ENCODE data around the gene PPP1R13B.
"Not testable (repeated sequence)": the region's sequence is repeated elsewhere in the genome, so short reads cannot be mapped to it uniquely, and the experiment has no call there.

Gene PPP1R13B

GRCh38 chr14:103847451-103848174, at the start of gene PPP1R13B:
Gene PPP1R13B, minus strand, starts transcription at chr14:103847575. Its CDS starts 268 bp downstream, at chr14:103847307.
- no peaks in the 10 kb centered on the region for H3K9me3 ChIP-seq (ENCODE audit: control insufficient read depth, insufficient read depth, low read length)
- DNase-seq (ENCODE audit: low read depth, low spot score): no peak
- peaks cover 7% of the 10 kb centered on the region for H3K27me3 ChIP-seq (ENCODE audit: control insufficient read depth, insufficient read depth, low read length)
- WGBS (ENCODE audit: insufficient coverage, insufficient read length): no CpG with 5 or more reads among the region's 104 CpGs
- H3K36me3 ChIP-seq (ENCODE audit: control insufficient read depth, insufficient read depth, low read length): no peaks in the 10 kb centered on the region
- H3K27ac ChIP-seq (ENCODE audit: low read length): no peak within 1 kb of the TSS
- no peaks in the 10 kb centered on the region for H3K4me1 ChIP-seq (ENCODE audit: control insufficient read depth, insufficient read depth, low read length)
- peak within 1 kb of the TSS; percentile 96 for H3K4me3 ChIP-seq (ENCODE audit: low read length)

DNA sequence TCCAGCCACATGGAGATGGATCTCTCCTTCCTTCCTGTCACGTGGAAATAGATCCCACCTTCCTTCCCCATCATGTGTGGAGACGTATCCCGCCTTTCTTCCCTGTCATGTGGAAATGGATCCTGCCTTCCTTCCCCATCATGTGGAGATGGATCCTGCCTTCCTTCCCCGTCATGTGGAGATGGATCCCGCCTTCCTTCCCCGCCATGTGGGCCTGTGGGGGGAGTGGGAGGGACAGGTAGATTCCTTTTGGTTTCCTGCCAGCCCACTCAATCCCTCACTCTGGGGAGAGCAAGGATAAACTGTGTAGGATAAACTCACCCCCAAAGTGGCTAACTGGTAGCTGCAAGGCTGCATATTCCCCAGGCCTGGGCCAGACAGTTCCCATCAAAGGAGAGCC, 49.2 kb upstream of the PPP1R13B start:
- no peaks in the 10 kb centered on the region for H3K4me1 ChIP-seq (ENCODE audit: control insufficient read depth, insufficient read depth, low read length)
- DNase-seq (ENCODE audit: low read depth, low spot score): no peak
- no peaks in the 10 kb centered on the region for H3K27me3 ChIP-seq (ENCODE audit: control insufficient read depth, insufficient read depth, low read length)
- no peaks in the 10 kb centered on the region for H3K9me3 ChIP-seq (ENCODE audit: control insufficient read depth, insufficient read depth, low read length)
- H3K27ac ChIP-seq (ENCODE audit: low read length): no peak overlapping the region
- WGBS (ENCODE audit: insufficient coverage, insufficient read length): no CpG with 5 or more reads among the region's 6 CpGs
- H3K4me3 ChIP-seq (ENCODE audit: low read length): no peak overlapping the region
- H3K36me3 ChIP-seq (ENCODE audit: control insufficient read depth, insufficient read depth, low read length): no peaks in the 10 kb centered on the region

- no CpG with 5 or more reads among the region's 7 CpGs for WGBS (ENCODE audit: insufficient coverage, insufficient read length)
- no peaks in the 10 kb centered on the region for H3K36me3 ChIP-seq (ENCODE audit: control insufficient read depth, insufficient read depth, low read length)
- H3K4me3 ChIP-seq (ENCODE audit: low read length): no peak overlapping the region
- H3K27me3 ChIP-seq (ENCODE audit: control insufficient read depth, insufficient read depth, low read length): no peaks in the 10 kb centered on the region
- H3K27ac ChIP-seq (ENCODE audit: low read length): no peak overlapping the region
- H3K4me1 ChIP-seq (ENCODE audit: control insufficient read depth, insufficient read depth, low read length): no peaks in the 10 kb centered on the region
- H3K9me3 ChIP-seq (ENCODE audit: control insufficient read depth, insufficient read depth, low read length): no peaks in the 10 kb centered on the region
- no peak for DNase-seq (ENCODE audit: low read depth, low spot score)
Measured at GRCh38 chr14:103894723-103895059, 47.3 kb upstream of the PPP1R13B start.

DNA sequence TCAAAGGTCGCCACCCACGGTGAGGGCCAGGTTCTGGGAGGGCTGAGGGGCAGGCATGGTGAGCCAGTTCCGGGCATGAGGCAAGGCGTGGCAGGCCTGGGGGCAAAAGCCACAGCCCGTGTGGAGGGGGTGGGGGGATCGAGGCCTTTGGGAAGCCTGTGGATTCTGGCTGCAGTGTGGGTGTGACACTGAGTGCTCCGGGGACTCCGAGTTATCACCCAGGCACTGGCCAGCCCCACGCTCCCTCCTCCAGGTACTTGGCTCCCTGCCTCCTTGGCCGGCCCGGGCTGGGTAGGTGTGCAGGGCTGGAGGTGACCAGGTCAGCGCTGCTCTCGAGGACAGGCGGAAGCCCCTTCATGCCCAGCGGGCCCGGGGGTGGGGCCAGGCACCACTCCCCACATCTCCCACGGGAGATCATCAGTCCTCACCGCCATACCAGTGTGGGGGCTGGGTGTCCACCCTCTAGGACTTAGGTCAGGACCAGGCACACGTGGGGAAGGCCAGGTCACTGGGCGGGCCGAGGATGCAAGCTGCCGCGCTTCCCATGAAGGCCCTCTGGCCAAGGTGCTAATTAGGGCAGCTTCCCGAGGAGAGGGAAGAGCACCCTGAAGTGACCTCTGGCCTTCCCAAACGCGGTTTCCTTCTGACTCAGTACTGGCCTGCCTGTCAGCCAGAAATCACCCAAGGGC, 46.8 kb upstream of the PPP1R13B start:
- no CpG with 5 or more reads among the region's 26 CpGs for WGBS (ENCODE audit: insufficient coverage, insufficient read length)
- H3K4me1 ChIP-seq (ENCODE audit: control insufficient read depth, insufficient read depth, low read length): no peaks in the 10 kb centered on the region

GRCh38 chr14:103892247-103892646, 44.9 kb upstream of the PPP1R13B start:
- no peak overlapping the region for H3K27ac ChIP-seq (ENCODE audit: low read length)
- WGBS (ENCODE audit: insufficient coverage, insufficient read length): no CpG with 5 or more reads among the region's 8 CpGs
- no peaks in the 10 kb centered on the region for H3K4me1 ChIP-seq (ENCODE audit: control insufficient read depth, insufficient read depth, low read length)
- no peaks in the 10 kb centered on the region; the same call in 1 of the 2 replicates for H3K36me3 ChIP-seq (ENCODE audit: control insufficient read depth, insufficient read depth, low read length)
- no peaks in the 10 kb centered on the region for H3K27me3 ChIP-seq (ENCODE audit: control insufficient read depth, insufficient read depth, low read length)
- no peak overlapping the region for H3K4me3 ChIP-seq (ENCODE audit: low read length)
- DNase-seq (ENCODE audit: low read depth, low spot score): no peak
- no peaks in the 10 kb centered on the region for H3K9me3 ChIP-seq (ENCODE audit: control insufficient read depth, insufficient read depth, low read length)

More for the DNA sequence above, 46.8 kb upstream of the PPP1R13B start:
- Histone ChIP-seq H3K27me3 (ENCODE audit: control insufficient read depth, insufficient read depth, low read length) (no peaks in the 10 kb centered on the region), H3K9me3 (ENCODE audit: control insufficient read depth, insufficient read depth, low read length) (no peaks in the 10 kb centered on the region), H3K27ac (ENCODE audit: low read length) (no peak overlapping the region), H3K36me3 (ENCODE audit: control insufficient read depth, insufficient read depth, low read length) (no peaks in the 10 kb centered on the region; the same call in 1 of the 2 replicates), H3K4me3 (ENCODE audit: low read length) (no peak overlapping the region)
- no peak for DNase-seq (ENCODE audit: low read depth, low spot score)

- Histone ChIP-seq H3K27ac (ENCODE audit: low read length) (no peak overlapping the region), H3K27me3 (ENCODE audit: control insufficient read depth, insufficient read depth, low read length) (no peaks in the 10 kb centered on the region), H3K9me3 (ENCODE audit: control insufficient read depth, insufficient read depth, low read length) (no peaks in the 10 kb centered on the region), H3K4me1 (ENCODE audit: control insufficient read depth, insufficient read depth, low read length) (no peaks in the 10 kb centered on the region), H3K4me3 (ENCODE audit: low read length) (no peak overlapping the region), H3K36me3 (ENCODE audit: control insufficient read depth, insufficient read depth, low read length) (no peaks in the 10 kb centered on the region; the same call in 1 of the 2 replicates)
- WGBS (ENCODE audit: insufficient coverage, insufficient read length): no CpG with 5 or more reads among the region's 15 CpGs
- no peak for DNase-seq (ENCODE audit: low read depth, low spot score)
Measured at GRCh38 chr14:103891667-103892215, 44.4 kb upstream of the PPP1R13B start.

- H3K27ac ChIP-seq (ENCODE audit: low read length): no peak overlapping the region
- WGBS (ENCODE audit: insufficient coverage, insufficient read length): no CpG with 5 or more reads among the region's 18 CpGs
- no peaks in the 10 kb centered on the region for H3K4me1 ChIP-seq (ENCODE audit: control insufficient read depth, insufficient read depth, low read length)
- no peak for DNase-seq (ENCODE audit: low read depth, low spot score)
- H3K4me3 ChIP-seq (ENCODE audit: low read length): no peak overlapping the region
- no peaks in the 10 kb centered on the region for H3K27me3 ChIP-seq (ENCODE audit: control insufficient read depth, insufficient read depth, low read length)
- H3K9me3 ChIP-seq (ENCODE audit: control insufficient read depth, insufficient read depth, low read length): no peaks in the 10 kb centered on the region
- H3K36me3 ChIP-seq (ENCODE audit: control insufficient read depth, insufficient read depth, low read length): no peaks in the 10 kb centered on the region; the same call in 1 of the 2 replicates
Measured at GRCh38 chr14:103890821-103891666, 43.7 kb upstream of the PPP1R13B start.

- Histone ChIP-seq H3K9me3 (ENCODE audit: control insufficient read depth, insufficient read depth, low read length) (no peaks in the 10 kb centered on the region), H3K4me3 (ENCODE audit: low read length) (no peak overlapping the region), H3K36me3 (ENCODE audit: control insufficient read depth, insufficient read depth, low read length) (no peaks in the 10 kb centered on the region; the same call in 1 of the 2 replicates), H3K27ac (ENCODE audit: low read length) (no peak overlapping the region), H3K27me3 (ENCODE audit: control insufficient read depth, insufficient read depth, low read length) (no peaks in the 10 kb centered on the region), H3K4me1 (ENCODE audit: control insufficient read depth, insufficient read depth, low read length) (no peaks in the 10 kb centered on the region; the same call in 1 of the 2 replicates)
- no peak for DNase-seq (ENCODE audit: low read depth, low spot score)
- WGBS (ENCODE audit: insufficient coverage, insufficient read length): no CpG with 5 or more reads among the region's 10 CpGs
Measured at GRCh38 chr14:103890052-103890371, 42.6 kb upstream of the PPP1R13B start.

GRCh38 chr14:103889313-103890051, 42.1 kb upstream of the PPP1R13B start:
- H3K4me1 ChIP-seq (ENCODE audit: control insufficient read depth, insufficient read depth, low read length): no peaks in the 10 kb centered on the region; the same call in 1 of the 2 replicates
- no peak overlapping the region for H3K27ac ChIP-seq (ENCODE audit: low read length)
- H3K27me3 ChIP-seq (ENCODE audit: control insufficient read depth, insufficient read depth, low read length): no peaks in the 10 kb centered on the region
- H3K36me3 ChIP-seq (ENCODE audit: control insufficient read depth, insufficient read depth, low read length): no peaks in the 10 kb centered on the region; the same call in 1 of the 2 replicates
- H3K4me3 ChIP-seq (ENCODE audit: low read length): no peak overlapping the region
- no peaks in the 10 kb centered on the region for H3K9me3 ChIP-seq (ENCODE audit: control insufficient read depth, insufficient read depth, low read length)
- no CpG with 5 or more reads among the region's 31 CpGs for WGBS (ENCODE audit: insufficient coverage, insufficient read length)
- DNase-seq (ENCODE audit: low read depth, low spot score): no peak

DNA sequence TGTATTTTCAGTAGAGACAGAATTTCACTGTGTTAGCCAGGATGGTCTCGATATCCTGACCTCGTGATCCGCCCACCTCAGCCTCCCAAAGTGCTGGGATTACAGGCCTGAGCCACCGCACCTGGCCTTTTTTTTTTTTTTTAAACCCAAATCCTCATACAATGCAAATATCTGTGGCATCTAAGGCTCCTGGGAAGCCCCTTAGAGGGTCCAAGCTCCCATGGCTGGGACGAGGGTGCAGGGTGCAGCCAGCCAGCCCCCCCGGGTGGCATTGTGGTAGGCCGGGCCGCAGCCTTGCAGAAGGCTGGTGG, 41.6 kb upstream of the PPP1R13B start:
- H3K4me3 ChIP-seq (ENCODE audit: low read length); H3K27ac ChIP-seq (ENCODE audit: low read length); H3K4me1 ChIP-seq (ENCODE audit: control insufficient read depth, insufficient read depth, low read length); H3K9me3 ChIP-seq (ENCODE audit: control insufficient read depth, insufficient read depth, low read length); DNase-seq (ENCODE audit: low read depth, low spot score); H3K27me3 ChIP-seq (ENCODE audit: control insufficient read depth, insufficient read depth, low read length); H3K36me3 ChIP-seq (ENCODE audit: control insufficient read depth, insufficient read depth, low read length): not testable (repeated sequence)
- no CpG with 5 or more reads among the region's 8 CpGs for WGBS (ENCODE audit: insufficient coverage, insufficient read length)

Measured in iPS DF 6.9 (cell line).